HepG2 (cell line): ENCODE measurements around the gene PHF2.

Experiments
- CREB1 ChIP-seq, 2 experiments: fragments of 450-650 bp in 1 of 2; IDR thresholded peaks; 2 replicates each; pipeline ENCODE4 v1.6.1; 2016 to 2017; ENCODE audit warnings: control low read depth in 1 of 2, mild to moderate bottlenecking in 1 of 2, missing compliant biosample characterization in 1 of 2, missing genetic modification characterization in 1 of 2
- ZNF367 ChIP-seq: sonication (generic); formaldehyde crosslinking; IDR thresholded peaks from 2 replicates; pipeline ENCODE4 v1.4.0; 2020; ENCODE audit warnings: missing genetic modification reagents, borderline replicate concordance
- ZNF775 ChIP-seq: sonication (generic); formaldehyde crosslinking; IDR thresholded peaks from 2 replicates; pipeline ENCODE4 v1.4.0; 2020; ENCODE audit warnings: missing genetic modification reagents, mild to moderate bottlenecking, moderate library complexity, borderline replicate concordance

DNA sequence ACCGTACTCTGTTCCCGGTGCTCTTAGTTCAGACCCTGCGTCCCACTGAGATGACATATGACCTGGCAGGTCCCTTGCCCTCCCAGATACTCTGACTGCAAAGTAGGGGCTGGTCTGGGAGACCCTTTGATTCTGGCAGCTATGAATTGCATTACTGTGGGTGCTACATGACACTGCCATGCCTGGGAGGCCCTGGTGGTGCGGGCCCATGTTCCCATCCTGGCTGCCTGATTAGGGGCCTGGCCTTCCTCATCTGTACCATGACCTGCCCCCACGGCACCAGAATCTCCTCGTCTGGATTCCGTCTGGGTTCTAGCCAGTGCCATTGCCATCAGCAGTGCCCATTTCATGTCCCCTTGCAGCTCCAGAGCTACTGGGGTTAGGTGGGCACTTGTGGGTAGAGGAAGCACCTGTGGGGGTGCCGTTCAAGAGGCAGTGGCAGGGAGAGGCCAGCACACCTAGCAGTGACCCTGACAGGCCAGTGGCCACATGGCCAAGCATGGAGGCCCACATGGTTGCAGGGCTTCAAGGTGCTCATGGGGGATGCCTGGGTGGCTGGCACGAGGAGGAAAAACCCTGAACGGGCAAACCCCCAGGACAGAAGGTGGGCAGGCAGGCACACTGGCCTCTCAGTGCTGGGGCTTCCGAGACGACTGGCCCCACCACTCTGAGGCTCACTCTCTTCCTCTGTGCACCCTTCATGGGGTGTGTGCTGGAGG is 69.7 kb downstream of the PHF2 start:
- TF ChIP-seq CREB1 (IDR thresholded peaks at IDR 0.05), result no peak
- TF ChIP-seq CREB1 (CRISPR knock-in tag; IDR thresholded peaks at IDR 0.05), result no peak
- no peak for TF ChIP-seq ZNF367 (CRISPR knock-in tag)
- TF ChIP-seq ZNF775 (CRISPR knock-in tag), result no peak
